ENCODE results near the gene ZNF680. TPM values are rescaled to one million over a fixed set of nuclear protein-coding genes. Genes with fewer than 3 reads are reported as not detected.

Gene ZNF680
- total and polyA plus RNA-seq, 2 experiments from 2014 or later = 27.3 to 62.5 TPM

DNA sequence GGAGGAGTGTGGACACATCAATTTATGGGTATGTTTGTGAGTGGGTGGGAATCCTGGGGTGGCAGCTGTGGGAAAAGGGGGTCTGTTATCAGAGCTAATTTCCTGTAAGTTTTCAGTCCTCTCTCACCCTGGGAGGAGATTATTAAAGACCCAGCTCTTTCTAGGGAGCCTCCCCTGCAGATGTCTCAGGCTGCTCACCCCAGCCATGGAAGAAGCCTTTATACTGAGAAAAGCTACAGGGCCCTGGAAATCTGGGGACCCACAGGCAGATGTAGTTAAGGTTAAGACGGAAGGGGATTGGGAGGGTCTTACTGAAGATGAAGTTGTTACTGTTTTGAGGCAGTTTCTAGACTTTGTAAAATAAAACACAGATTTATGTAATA is 4.6 kb downstream of the ZNF680 start (continued):
- TF ChIP-seq, protein P1, sequence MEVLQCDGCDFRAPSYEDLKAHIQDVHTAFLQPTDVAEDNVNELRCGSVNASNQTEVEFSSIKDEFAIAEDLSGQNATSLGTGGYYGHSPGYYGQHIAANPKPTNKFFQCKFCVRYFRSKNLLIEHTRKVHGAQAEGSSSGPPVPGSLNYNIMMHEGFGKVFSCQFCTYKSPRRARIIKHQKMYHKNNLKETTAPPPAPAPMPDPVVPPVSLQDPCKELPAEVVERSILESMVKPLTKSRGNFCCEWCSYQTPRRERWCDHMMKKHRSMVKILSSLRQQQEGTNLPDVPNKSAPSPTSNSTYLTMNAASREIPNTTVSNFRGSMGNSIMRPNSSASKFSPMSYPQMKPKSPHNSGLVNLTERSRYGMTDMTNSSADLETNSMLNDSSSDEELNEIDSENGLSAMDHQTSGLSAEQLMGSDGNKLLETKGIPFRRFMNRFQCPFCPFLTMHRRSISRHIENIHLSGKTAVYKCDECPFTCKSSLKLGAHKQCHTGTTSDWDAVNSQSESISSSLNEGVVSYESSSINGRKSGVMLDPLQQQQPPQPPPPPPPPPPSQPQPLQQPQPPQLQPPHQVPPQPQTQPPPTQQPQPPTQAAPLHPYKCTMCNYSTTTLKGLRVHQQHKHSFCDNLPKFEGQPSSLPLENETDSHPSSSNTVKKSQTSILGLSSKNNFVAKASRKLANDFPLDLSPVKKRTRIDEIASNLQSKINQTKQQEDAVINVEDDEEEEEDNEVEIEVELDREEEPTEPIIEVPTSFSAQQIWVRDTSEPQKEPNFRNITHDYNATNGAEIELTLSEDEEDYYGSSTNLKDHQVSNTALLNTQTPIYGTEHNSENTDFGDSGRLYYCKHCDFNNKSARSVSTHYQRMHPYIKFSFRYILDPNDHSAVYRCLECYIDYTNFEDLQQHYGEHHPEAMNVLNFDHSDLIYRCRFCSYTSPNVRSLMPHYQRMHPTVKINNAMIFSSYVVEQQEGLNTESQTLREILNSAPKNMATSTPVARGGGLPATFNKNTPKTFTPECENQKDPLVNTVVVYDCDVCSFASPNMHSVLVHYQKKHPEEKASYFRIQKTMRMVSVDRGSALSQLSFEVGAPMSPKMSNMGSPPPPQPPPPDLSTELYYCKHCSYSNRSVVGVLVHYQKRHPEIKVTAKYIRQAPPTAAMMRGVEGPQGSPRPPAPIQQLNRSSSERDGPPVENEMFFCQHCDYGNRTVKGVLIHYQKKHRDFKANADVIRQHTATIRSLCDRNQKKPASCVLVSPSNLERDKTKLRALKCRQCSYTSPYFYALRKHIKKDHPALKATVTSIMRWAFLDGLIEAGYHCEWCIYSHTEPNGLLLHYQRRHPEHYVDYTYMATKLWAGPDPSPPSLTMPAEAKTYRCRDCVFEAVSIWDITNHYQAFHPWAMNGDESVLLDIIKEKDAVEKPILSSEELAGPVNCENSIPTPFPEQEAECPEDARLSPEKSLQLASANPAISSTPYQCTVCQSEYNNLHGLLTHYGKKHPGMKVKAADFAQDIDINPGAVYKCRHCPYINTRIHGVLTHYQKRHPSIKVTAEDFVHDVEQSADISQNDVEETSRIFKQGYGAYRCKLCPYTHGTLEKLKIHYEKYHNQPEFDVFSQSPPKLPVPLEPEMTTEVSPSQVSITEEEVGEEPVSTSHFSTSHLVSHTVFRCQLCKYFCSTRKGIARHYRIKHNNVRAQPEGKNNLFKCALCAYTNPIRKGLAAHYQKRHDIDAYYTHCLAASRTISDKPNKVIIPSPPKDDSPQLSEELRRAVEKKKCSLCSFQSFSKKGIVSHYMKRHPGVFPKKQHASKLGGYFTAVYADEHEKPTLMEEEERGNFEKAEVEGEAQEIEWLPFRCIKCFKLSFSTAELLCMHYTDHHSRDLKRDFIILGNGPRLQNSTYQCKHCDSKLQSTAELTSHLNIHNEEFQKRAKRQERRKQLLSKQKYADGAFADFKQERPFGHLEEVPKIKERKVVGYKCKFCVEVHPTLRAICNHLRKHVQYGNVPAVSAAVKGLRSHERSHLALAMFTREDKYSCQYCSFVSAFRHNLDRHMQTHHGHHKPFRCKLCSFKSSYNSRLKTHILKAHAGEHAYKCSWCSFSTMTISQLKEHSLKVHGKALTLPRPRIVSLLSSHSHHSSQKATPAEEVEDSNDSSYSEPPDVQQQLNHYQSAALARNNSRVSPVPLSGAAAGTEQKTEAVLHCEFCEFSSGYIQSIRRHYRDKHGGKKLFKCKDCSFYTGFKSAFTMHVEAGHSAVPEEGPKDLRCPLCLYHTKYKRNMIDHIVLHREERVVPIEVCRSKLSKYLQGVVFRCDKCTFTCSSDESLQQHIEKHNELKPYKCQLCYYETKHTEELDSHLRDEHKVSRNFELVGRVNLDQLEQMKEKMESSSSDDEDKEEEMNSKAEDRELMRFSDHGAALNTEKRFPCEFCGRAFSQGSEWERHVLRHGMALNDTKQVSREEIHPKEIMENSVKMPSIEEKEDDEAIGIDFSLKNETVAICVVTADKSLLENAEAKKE (CRISPR knock-in tag; IDR thresholded peaks at IDR 0.05) = no peak
- TF ChIP-seq JUNB (IDR thresholded peaks at IDR 0.05; ENCODE audit: unreplicated experiment) (no peak), ZNF331 (CRISPR knock-in tag; IDR thresholded peaks at IDR 0.05; ENCODE audit: low read depth) (no peak), CREB1 (CRISPR knock-in tag; IDR thresholded peaks at IDR 0.05; ENCODE audit: low read depth) (no peak), STAT1 (IDR thresholded peaks at IDR 0.05; ENCODE audit: unreplicated experiment) (no peak)
- TF ChIP-seq, protein P2, sequence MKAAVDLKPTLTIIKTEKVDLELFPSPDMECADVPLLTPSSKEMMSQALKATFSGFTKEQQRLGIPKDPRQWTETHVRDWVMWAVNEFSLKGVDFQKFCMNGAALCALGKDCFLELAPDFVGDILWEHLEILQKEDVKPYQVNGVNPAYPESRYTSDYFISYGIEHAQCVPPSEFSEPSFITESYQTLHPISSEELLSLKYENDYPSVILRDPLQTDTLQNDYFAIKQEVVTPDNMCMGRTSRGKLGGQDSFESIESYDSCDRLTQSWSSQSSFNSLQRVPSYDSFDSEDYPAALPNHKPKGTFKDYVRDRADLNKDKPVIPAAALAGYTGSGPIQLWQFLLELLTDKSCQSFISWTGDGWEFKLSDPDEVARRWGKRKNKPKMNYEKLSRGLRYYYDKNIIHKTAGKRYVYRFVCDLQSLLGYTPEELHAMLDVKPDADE (IDR thresholded peaks at IDR 0.05) = no peak

DNA sequence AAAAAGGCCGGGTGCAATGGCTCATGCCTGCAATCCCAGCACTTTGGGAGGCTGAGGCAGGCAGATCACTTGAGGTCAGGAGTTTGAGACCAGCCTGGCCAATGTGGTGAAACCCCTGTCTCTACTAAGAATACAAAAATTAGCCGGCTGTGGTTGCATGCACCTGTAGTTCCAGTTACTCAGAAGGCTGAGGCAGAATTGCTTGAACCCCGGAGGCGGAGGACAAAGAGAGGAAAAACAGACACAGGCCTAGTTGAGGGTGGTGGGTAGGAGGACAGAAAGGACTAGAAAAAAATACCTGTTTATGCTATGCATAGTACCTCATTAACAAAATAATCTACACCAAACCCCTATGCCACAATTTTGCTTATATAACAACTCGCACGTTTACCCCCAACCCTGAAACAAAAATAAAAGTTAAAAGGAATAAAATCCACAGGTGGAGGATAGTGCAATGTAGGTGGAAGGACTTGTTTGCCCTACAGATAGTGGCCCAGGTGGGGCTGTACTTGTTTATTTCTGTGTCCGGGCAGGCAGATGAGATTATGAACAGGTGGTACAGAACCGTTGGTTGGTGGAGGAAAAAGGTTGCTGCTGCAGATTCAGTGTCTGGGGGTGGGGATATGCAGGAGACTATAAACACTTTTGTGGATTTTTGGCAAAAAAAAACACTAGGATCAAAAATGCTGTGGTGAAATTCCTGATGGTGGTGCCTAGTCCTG is 5.1 kb downstream of the ZNF680 start:
- Mint-ChIP-seq H3K4me3 (no peak overlapping the region; the same call in 2 of the 3 replicates), H3K27ac (peak overlapping the region; percentile 90), H3K27me3 (ENCODE audit: insufficient read depth, low read depth, poor library complexity) (peaks cover 5% of the 10 kb centered on the region)

More for the DNA sequence above, 5.1 kb downstream of the ZNF680 start:
- Histone ChIP-seq H3K9me2 (ENCODE audit: insufficient read depth) (no peaks in the 10 kb centered on the region), H3K4me3 (no peak overlapping the region), H2AFZ (no peak overlapping the region), H3K4me2 (0 out of 2 replicates have a peak overlapping the region, but pooled peaks have one; percentile 21), H3K79me2 (replicated peaks; ENCODE audit: insufficient read depth) (peaks cover 95% of the 10 kb centered on the region), H3F3A (replicated peaks; ENCODE audit: low read depth) (no peaks in the 10 kb centered on the region; the same call in 1 of the 2 replicates), H3K36me3 (ENCODE audit: insufficient read depth) (no peaks in the 10 kb centered on the region), H3K27ac (ENCODE audit: low read depth) (0 out of 2 replicates have a peak overlapping the region, but pooled peaks have one; percentile 64), H3K27me3 (ENCODE audit: insufficient read depth) (no peaks in the 10 kb centered on the region), H3K4me1 (ENCODE audit: insufficient read depth) (peaks cover 32% of the 10 kb centered on the region), H4K20me1 (replicated peaks; ENCODE audit: insufficient read depth) (no peaks in the 10 kb centered on the region; the same call in 1 of the 2 replicates)
- Mint-ChIP-seq H3K36me3 (ENCODE audit: low read depth) (peaks cover 76% of the 10 kb centered on the region), H3K4me1 (peaks cover 29% of the 10 kb centered on the region), H3K9me3 (peaks cover 36% of the 10 kb centered on the region)
- TF ChIP-seq, protein P1 (CRISPR knock-in tag; IDR thresholded peaks at IDR 0.05) = no peak
- TF ChIP-seq NANOG (IDR thresholded peaks at IDR 0.05; ENCODE audit: borderline replicate concordance) = no peak
- no peak for DNase-seq (ENCODE audit: low spot score)
- ATAC-seq = no peak

Measured in GM23338 (cell line).